Lower lobe of right lung (tissue), 2 donors: ENCODE results near the gene TEX26. TPM values are rescaled to one million over a fixed set of nuclear protein-coding genes. Genes with fewer than 3 reads are reported as not detected.

Experiments
- ATAC-seq, 2 donors: fragments of 200-7000 bp; cut with Tn5 transposase; one replicate each; pipeline ENCODE4 v1.9.1; 2020 to 2022; ENCODE audit warnings: mild to moderate bottlenecking in 2 of 2, moderate library complexity in 2 of 2
- DNase-seq: peaks from one replicate; pipeline ENCODE4 v3.0.0-alpha.2; 2020
- H3K27ac ChIP-seq: fragments of 200-600 bp; one replicate; pipeline ENCODE4 v1.8.0; 2022
- H3K27me3 ChIP-seq: fragments of 200-600 bp; one replicate; pipeline ENCODE4 v1.8.0; 2022; ENCODE audit warnings: low read depth
- H3K36me3 ChIP-seq: fragments of 200-600 bp; one replicate; pipeline ENCODE4 v1.8.0; 2022; ENCODE audit warnings: mild to moderate bottlenecking
- H3K4me1 ChIP-seq: fragments of 200-600 bp; one replicate; pipeline ENCODE4 v1.8.0; 2022
- H3K4me3 ChIP-seq: fragments of 200-600 bp; one replicate; pipeline ENCODE4 v1.8.0; 2022; ENCODE audit warnings: mild to moderate bottlenecking
- H3K9me3 ChIP-seq: fragments of 200-600 bp; one replicate; pipeline ENCODE4 v1.8.0; 2022
- intact Hi-C: fragments of 100-400 bp; cut with DNase I; formaldehyde crosslinking; loops from one replicate; pipeline ENCODE4 v1.11.0; 2022
- total RNA-seq: library from RNA; stranded (reverse); fragmentation: NEBNext Ultra II Directional; extraction: Animal tissue kit (Norgen Biotek cat#: 25700); gene quantifications from one replicate; pipeline ENCODE4 v1.2.1, GENCODE V29; 2021
- TF ChIP-seq, protein P1 (sequence below): fragments of 200-600 bp; IDR thresholded peaks from one replicate; pipeline ENCODE4 v1.8.0; 2022; ENCODE audit warnings: antibody characterized with exemption, mild to moderate bottlenecking
- donor health status: DM: no; HTN: yes; CAD: no; lungs with severe emphysema.

TEX26 gene
- total RNA-seq, 1 donor from 2014 or later = 0.27 TPM

DNA sequence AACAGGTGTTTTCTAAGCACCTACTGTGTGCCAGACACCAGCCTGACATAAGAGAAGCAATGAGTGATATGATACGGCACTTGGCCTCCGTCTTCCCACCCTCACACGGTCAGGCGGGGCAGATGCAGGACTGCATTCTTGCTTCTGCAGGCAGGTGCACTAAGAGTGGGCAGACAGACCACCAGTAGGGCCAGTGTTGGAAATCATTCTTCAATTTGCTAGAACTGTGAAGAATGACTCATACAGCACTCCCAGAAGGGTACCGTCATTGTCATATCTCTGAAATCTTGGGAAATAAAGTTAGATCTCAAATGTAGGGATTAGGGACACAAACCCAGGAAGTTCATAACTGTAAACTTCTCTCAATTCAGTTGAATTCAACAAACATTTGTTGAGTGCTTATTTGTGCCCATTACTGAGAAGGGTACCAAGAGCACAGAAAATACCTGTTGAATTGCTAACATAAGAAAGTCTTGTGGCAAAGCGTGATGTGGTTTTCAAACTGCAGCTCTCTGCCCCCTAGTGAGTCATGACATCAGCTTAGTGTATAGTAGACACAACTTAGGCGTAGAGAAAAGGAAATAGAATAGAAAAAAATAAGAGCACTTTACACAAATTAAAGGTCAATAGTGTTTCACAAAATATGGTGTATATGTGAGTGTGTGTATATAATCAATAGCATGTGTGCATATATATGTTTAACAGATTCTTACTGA, 76.1 kb downstream of the TEX26 start:
- Histone ChIP-seq H3K36me3 (no peaks in the 10 kb centered on the region), H3K27ac (no peak overlapping the region), H3K4me1 (peaks cover 6% of the 10 kb centered on the region), H3K4me3 (no peak overlapping the region), H3K27me3 (no peaks in the 10 kb centered on the region), H3K9me3 (no peaks in the 10 kb centered on the region)
- intact Hi-C loops = no loop called here
- TF ChIP-seq, protein P1, sequence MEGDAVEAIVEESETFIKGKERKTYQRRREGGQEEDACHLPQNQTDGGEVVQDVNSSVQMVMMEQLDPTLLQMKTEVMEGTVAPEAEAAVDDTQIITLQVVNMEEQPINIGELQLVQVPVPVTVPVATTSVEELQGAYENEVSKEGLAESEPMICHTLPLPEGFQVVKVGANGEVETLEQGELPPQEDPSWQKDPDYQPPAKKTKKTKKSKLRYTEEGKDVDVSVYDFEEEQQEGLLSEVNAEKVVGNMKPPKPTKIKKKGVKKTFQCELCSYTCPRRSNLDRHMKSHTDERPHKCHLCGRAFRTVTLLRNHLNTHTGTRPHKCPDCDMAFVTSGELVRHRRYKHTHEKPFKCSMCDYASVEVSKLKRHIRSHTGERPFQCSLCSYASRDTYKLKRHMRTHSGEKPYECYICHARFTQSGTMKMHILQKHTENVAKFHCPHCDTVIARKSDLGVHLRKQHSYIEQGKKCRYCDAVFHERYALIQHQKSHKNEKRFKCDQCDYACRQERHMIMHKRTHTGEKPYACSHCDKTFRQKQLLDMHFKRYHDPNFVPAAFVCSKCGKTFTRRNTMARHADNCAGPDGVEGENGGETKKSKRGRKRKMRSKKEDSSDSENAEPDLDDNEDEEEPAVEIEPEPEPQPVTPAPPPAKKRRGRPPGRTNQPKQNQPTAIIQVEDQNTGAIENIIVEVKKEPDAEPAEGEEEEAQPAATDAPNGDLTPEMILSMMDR = no peak
- DNase-seq (no peak), ATAC-seq (no peak)

DNA sequence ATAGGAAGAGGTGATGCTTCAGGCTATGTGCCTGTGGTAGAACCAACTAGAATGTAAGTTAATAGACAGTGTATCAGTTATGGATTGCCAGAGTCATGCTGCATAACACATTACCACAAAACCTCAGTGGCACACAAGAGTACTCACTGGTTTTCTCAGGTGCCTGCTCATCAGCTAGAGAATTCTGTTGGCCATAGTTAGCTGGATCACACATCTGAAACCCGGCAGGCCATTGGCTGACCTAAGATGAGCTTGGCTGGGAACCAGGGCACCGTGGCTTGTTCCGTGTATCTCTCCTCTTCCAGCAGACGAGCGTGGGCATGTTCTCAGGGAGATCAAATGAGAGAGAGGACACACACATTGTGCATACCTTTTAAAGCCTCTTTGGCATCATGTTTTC, 76.7 kb downstream of the TEX26 start:
- intact Hi-C loops = no loop called here
- no peaks in the 10 kb centered on the region for H3K36me3 ChIP-seq
- no peak overlapping the region for H3K27ac ChIP-seq
- DNase-seq = no peak
- peaks cover 6% of the 10 kb centered on the region for H3K4me1 ChIP-seq
- H3K9me3 ChIP-seq = no peaks in the 10 kb centered on the region
- no peak overlapping the region for H3K4me3 ChIP-seq
- H3K27me3 ChIP-seq = no peaks in the 10 kb centered on the region
- no peak for ATAC-seq
- TF ChIP-seq, protein P1 = no peak

DNA sequence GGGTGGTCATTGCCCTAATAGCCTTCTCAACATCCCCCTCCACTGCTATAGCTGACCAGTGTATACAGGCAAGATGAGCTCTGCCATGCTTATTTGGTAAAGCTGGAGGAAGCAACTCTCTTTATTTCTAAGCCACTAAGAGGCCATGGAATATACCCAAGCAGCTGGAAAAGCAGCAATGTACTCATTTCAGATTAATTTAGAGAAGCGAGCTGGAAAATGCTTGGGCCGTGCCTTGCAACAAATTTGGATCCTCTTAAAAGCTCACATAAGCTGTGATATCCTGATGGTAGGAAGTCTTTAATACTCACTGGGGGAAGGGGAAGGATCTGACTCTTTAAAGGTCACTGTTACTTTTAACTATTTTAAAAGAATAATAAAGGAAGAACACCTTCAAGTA, 77.8 kb downstream of the TEX26 start:
- no peak overlapping the region for H3K4me3 ChIP-seq
- peaks cover 6% of the 10 kb centered on the region for H3K4me1 ChIP-seq
- TF ChIP-seq, protein P1 = no peak
- DNase-seq (no peak), ATAC-seq (no peak)
- intact Hi-C loops = no loop called here
- no peaks in the 10 kb centered on the region for H3K9me3 ChIP-seq
- H3K36me3 ChIP-seq = no peaks in the 10 kb centered on the region
- no peaks in the 10 kb centered on the region for H3K27me3 ChIP-seq
- H3K27ac ChIP-seq = no peak overlapping the region

DNA sequence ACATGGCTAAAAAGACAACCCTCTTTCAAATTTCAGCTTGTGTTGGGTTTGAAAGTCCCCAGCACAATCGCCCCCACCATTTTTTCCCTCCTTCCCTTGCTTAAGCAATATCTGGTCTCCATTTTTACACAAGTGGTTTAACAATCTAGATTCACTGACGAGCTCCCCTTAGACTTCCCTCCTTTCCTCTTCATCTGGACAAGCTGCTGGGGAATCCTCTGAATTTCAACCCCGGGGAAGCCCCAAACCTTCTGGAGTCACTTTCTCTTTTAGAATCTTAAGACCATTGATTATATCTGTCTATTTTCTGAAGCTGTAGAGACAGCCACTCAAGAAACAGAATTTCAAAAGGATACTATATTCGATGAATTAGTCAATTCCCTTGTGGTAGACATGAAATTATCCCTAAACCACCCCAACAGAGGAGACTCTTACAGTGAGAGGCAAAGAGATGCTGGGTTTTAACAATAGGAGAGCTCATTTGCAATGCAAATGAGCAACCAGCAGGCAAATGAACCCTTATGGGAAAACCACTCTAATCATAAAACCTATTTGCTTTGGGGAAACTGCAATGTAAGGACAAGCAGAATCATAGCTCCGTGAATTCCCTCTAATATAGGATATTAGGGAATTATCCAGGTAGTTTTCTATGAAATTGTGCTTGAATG, 78.9 kb downstream of the TEX26 start:
- Histone ChIP-seq H3K4me1 (peaks cover 6% of the 10 kb centered on the region), H3K36me3 (no peaks in the 10 kb centered on the region), H3K9me3 (no peaks in the 10 kb centered on the region), H3K27me3 (no peaks in the 10 kb centered on the region), H3K27ac (no peak overlapping the region), H3K4me3 (no peak overlapping the region)
- no peak for ATAC-seq
- TF ChIP-seq, protein P1 = no peak
- intact Hi-C loops = no loop called here
- no peak for DNase-seq

DNA sequence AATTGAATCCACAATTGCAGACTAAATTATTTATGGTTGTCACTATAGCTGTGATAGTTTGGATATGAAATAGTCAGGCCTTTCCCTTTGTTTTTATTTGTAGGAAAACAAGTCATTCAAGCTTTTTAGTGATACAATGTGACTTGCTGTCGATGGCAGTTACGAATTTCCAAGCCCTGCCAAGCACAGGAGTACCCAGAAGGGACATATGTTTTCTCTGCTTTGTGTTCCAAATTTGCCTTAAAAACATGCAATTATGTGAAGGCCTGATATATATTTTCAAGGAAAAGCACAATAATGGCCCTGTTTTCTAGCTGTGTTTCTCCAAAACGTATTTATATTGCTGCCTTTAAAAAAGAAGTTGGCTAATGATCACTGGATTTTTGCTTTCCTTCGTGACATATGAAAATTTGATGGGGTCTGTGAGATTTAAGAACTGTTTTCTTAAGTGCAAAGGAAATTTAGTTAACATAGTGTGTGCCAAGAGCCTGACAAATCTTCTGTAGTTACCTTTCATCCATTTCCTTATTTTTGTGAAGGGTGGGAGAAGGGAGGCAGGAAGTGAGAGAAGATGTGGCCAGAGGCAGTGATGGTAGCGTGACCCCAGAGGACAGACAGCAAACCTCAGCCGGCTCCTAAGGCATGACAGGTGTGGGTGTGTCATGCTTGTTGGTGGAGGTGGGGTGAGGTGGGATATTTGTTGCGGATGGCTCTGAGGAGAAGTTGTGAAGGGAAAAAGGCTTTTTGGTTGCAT, 79.6 kb downstream of the TEX26 start:
- Histone ChIP-seq H3K27me3 (no peaks in the 10 kb centered on the region), H3K4me3 (no peak overlapping the region), H3K9me3 (no peaks in the 10 kb centered on the region), H3K36me3 (no peaks in the 10 kb centered on the region), H3K4me1 (peaks cover 6% of the 10 kb centered on the region), H3K27ac (no peak overlapping the region)
- DNase-seq (no peak), ATAC-seq (no peak)
- intact Hi-C loops = no loop called here
- TF ChIP-seq, protein P1 = no peak
